Peyer's patch (tissue), 4 donors: ENCODE measurements around the gene TK1. TPM values are rescaled to one million over a fixed set of nuclear protein-coding genes. Genes with fewer than 3 reads are reported as not detected.

Experiments used
- DNase-seq, 3 donors: peaks; one replicate each; pipeline ENCODE4 v3.0.0-alpha.2; 2017 to 2019
- H3K27ac ChIP-seq, 4 donors: fragments of 200-600 bp; sonication (generic); one replicate each; pipeline ENCODE4 v1.5.1; 2016 to 2019
- H3K27me3 ChIP-seq, 2 donors: fragments of 200-600 bp; sonication (generic); one replicate each; pipeline ENCODE4 v1.5.1; 2019
- H3K36me3 ChIP-seq, 3 donors: fragments of 200-600 bp; sonication (generic); one replicate each; pipeline ENCODE4 v1.5.1; 2016 to 2019
- H3K4me1 ChIP-seq, 4 donors: fragments of 200-600 bp; sonication (generic); one replicate each; pipeline ENCODE4 v1.5.1; 2016 to 2019
- H3K4me3 ChIP-seq, 4 donors: fragments of 200-600 bp; sonication (generic); 1 replicate in 3 of 4; 2 replicates in 1 of 4; pipeline ENCODE4 v1.5.1; 2016 to 2019; ENCODE audit warnings: mild to moderate bottlenecking in 1 of 4
- H3K9me3 ChIP-seq, 4 donors: fragments of 200-600 bp; sonication (generic); one replicate each; pipeline ENCODE4 v1.5.1; 2016 to 2019; ENCODE audit warnings: mild to moderate bottlenecking in 1 of 4
- CTCF ChIP-seq, 6 experiments: fragments of 450-650 bp in 4 of 6; fragments of 200-600 bp in 2 of 6; sonication (generic) in 1 of 6; IDR thresholded peaks; one replicate each; pipeline ENCODE4 v1.5.1; 2017 to 2019; ENCODE audit warnings: antibody characterized with exemption in 6 of 6, mild to moderate bottlenecking in 3 of 6, moderate library complexity in 1 of 6
- POLR2A ChIP-seq, 2 donors: fragments of 450-650 bp; IDR thresholded peaks; one replicate each; pipeline ENCODE4 v1.5.1; 2017; ENCODE audit warnings: antibody characterized with exemption in 2 of 2, mild to moderate bottlenecking in 2 of 2, moderate library complexity in 2 of 2
- total RNA-seq, 4 donors: library from RNA; depleted of rRNA; stranded (reverse); fragments of >200 nt; gene quantifications; one replicate each; pipeline ENCODE4 v1.1.0, GENCODE V29; 2016

The TK1 gene
- total RNA-seq, 4 donors from 2014 or later = 6.2 to 46.2 (median 10.1) TPM

GRCh38 chr17:78146471-78146869 lies 40.4 kb downstream of the TK1 start:
- Histone ChIP-seq H3K4me3 (no peak overlapping the region), H3K27ac (peak overlapping the region in 1 of 4 donors; percentile 60), H3K36me3 (no peaks in the 10 kb centered on the region), H3K4me1 (peaks cover 12 to 48% (median 28%) of the 10 kb centered on the region in 4 donors), H3K9me3 (no peaks in the 10 kb centered on the region), H3K27me3 (no peaks in the 10 kb centered on the region)
- DNase-seq = no peak
- no peak for TF ChIP-seq POLR2A (IDR thresholded peaks at IDR 0.05)
- TF ChIP-seq CTCF (IDR thresholded peaks at IDR 0.05) = no peak

GRCh38 chr17:78144736-78145641 lies 41.9 kb downstream of the TK1 start:
- Histone ChIP-seq H3K27me3 (no peaks in the 10 kb centered on the region), H3K4me1 (peaks cover 12 to 52% (median 35%) of the 10 kb centered on the region in 4 donors), H3K36me3 (no peaks in the 10 kb centered on the region), H3K4me3 (no peak overlapping the region), H3K27ac (peak overlapping the region; percentile 34 to 80 (median 52)), H3K9me3 (no peaks in the 10 kb centered on the region)
- DNase-seq = peak in 1 of 3 donors; percentile 57
- TF ChIP-seq POLR2A (IDR thresholded peaks at IDR 0.05) (no peak), CTCF (IDR thresholded peaks at IDR 0.05) (no peak)

GRCh38 chr17:78144147-78144719 lies 42.6 kb downstream of the TK1 start:
- Histone ChIP-seq H3K27me3 (no peaks in the 10 kb centered on the region), H3K36me3 (no peaks in the 10 kb centered on the region), H3K4me3 (no peak overlapping the region), H3K4me1 (peaks cover 12 to 52% (median 35%) of the 10 kb centered on the region in 4 donors), H3K27ac (peak overlapping the region; percentile 34 to 80 (median 52)), H3K9me3 (no peaks in the 10 kb centered on the region)
- TF ChIP-seq CTCF (IDR thresholded peaks at IDR 0.05) = no peak
- TF ChIP-seq POLR2A (IDR thresholded peaks at IDR 0.05) = no peak
- DNase-seq = peak; percentile 42 to 86 (median 78)

GRCh38 chr17:78143214-78144146 lies 43.4 kb downstream of the TK1 start:
- Histone ChIP-seq H3K27me3 (no peaks in the 10 kb centered on the region), H3K4me1 (peaks cover 12 to 52% (median 35%) of the 10 kb centered on the region in 4 donors), H3K4me3 (no peak overlapping the region), H3K36me3 (no peaks in the 10 kb centered on the region), H3K9me3 (no peaks in the 10 kb centered on the region), H3K27ac (peak overlapping the region; percentile 34 to 80 (median 52))
- no peak for DNase-seq
- TF ChIP-seq POLR2A (IDR thresholded peaks at IDR 0.05) (no peak), CTCF (IDR thresholded peaks at IDR 0.05) (no peak)
